SK-N-MC (cell line): ENCODE data around the gene LLCFC1.

Experiments used
- EZH2 ChIP-seq: fragments of 200-600 bp; sonication (generic); IDR thresholded peaks from one replicate; pipeline ENCODE4 v1.6.1; 2017; ENCODE audit warnings: antibody characterized with exemption
- FOXP2 ChIP-seq: optimal IDR thresholded peaks from 2 replicates; pipeline ENCODE3; 2011; ENCODE audit warnings: mild to moderate bottlenecking, moderate library complexity; ENCODE audit not compliant: insufficient read depth; ENCODE audit errors: extremely low read length, control extremely low read depth
- POLR2AphosphoS5 ChIP-seq: IDR thresholded peaks from 2 replicates; pipeline ENCODE4 v1.6.1; 2012; ENCODE audit warnings: mild to moderate bottlenecking, low read depth, low read length, borderline replicate concordance

DNA sequence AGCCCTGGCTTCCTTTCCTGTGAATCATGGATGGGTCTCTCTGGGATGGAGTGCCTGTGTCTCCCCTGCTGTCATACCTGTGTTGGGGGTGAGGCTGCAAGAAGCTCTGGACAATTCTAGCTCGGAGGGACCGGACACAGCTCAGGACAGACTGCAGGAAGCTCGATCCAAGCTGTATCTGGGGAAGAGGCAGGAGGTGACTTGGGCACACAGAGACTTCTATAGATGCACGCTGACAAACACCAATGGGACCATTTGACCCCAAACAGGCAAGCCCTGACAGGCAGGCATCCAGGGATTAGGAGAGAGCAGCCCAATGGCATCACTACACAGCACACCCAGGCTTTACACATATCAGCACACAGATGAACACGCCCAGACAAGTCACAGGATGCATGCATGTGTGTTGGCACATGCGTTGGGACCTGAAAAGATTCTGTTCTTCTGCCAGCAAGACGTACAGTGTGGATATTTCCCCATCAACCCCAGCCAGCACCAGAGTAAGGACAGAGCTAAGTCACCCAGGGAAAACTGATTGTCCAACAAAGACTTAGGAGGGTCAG is 4.5 kb downstream of the LLCFC1 start:
- no peak for TF ChIP-seq EZH2
- TF ChIP-seq POLR2AphosphoS5, result no peak
- no peak for TF ChIP-seq FOXP2
